Ishikawa (cell line): Measurements from ENCODE around the gene CFAP61.

ENCODE experiments used
- CEBPB ChIP-seq: IDR thresholded peaks from 2 replicates; pipeline ENCODE4 v1.6.1; 2012
- CREB1 ChIP-seq: IDR thresholded peaks from 2 replicates; pipeline ENCODE4 v1.6.1; 2012; ENCODE audit warnings: low read depth
- EP300 ChIP-seq: IDR thresholded peaks from 2 replicates; pipeline ENCODE4 v1.6.1; 2012; ENCODE audit warnings: borderline replicate concordance
- FOXM1 ChIP-seq: IDR thresholded peaks from 2 replicates; pipeline ENCODE4 v1.6.1; 2012; ENCODE audit warnings: low read depth, borderline replicate concordance
- MAX ChIP-seq: IDR thresholded peaks from 2 replicates; pipeline ENCODE4 v1.6.1; 2012
- NFIC ChIP-seq: IDR thresholded peaks from 2 replicates; pipeline ENCODE4 v1.6.1; 2012
- RAD21 ChIP-seq: IDR thresholded peaks from 2 replicates; pipeline ENCODE4 v1.6.1; 2012; ENCODE audit warnings: low read depth
- REST ChIP-seq: IDR thresholded peaks from 2 replicates; pipeline ENCODE4 v1.6.1; 2012; ENCODE audit warnings: low read depth, mild to moderate bottlenecking
- TAF1 ChIP-seq: IDR thresholded peaks from 2 replicates; pipeline ENCODE4 v1.6.1; 2012; ENCODE audit warnings: low read depth, mild to moderate bottlenecking
- TCF12 ChIP-seq: IDR thresholded peaks from 2 replicates; pipeline ENCODE4 v1.6.1; 2012; ENCODE audit warnings: low read depth
- USF1 ChIP-seq: IDR thresholded peaks from 2 replicates; pipeline ENCODE4 v1.6.1; 2012
- YY1 ChIP-seq: IDR thresholded peaks from 2 replicates; pipeline ENCODE4 v1.6.1; 2012; ENCODE audit warnings: low read depth
- ZBTB7A ChIP-seq: IDR thresholded peaks from 2 replicates; pipeline ENCODE4 v1.6.1; 2012; ENCODE audit warnings: low read depth

- TF ChIP-seq USF1 = no peak
- no peak for TF ChIP-seq CREB1
- TF ChIP-seq MAX = no peak
- TF ChIP-seq TCF12 = no peak
- TF ChIP-seq EP300 = no peak
- no peak for TF ChIP-seq YY1
- TF ChIP-seq RAD21 = no peak
- TF ChIP-seq REST = no peak
- no peak for TF ChIP-seq FOXM1
- TF ChIP-seq TAF1 = no peak
- no peak for TF ChIP-seq CEBPB
- TF ChIP-seq NFIC = no peak
- no peak for TF ChIP-seq ZBTB7A
These were observed 18.8 kb downstream of the CFAP61 start for GRCh38 chr20:20070871-20071726.
